GM12874 (cell line): ENCODE measurements around the gene SAMD4B.

Experiments
- CTCF ChIP-seq: IDR thresholded peaks from 2 replicates; pipeline ENCODE4 v1.5.1; 2011; ENCODE audit warnings: low read depth, mild to moderate bottlenecking, control low read depth, low read length, moderate library complexity; ENCODE audit not compliant: insufficient read depth

The SAMD4B gene

GRCh38 chr19:39388657-39389056 lies 46.4 kb downstream of the SAMD4B start:
- no peak for TF ChIP-seq CTCF

- no peak for TF ChIP-seq CTCF
These were observed 47.6 kb downstream of the SAMD4B start for GRCh38 chr19:39389631-39390414.

- no peak for TF ChIP-seq CTCF
These were observed 48.2 kb downstream of the SAMD4B start for GRCh38 chr19:39390451-39390750.

- no peak for TF ChIP-seq CTCF
These were observed 48.7 kb downstream of the SAMD4B start, which contains the start of the genes MED29 and PAF1 for GRCh38 chr19:39390751-39391437. MED29 (plus strand) TSS chr19:39391378; CDS start chr19:39391423, 45 bp downstream. PAF1 (minus strand) TSS chr19:39391106; CDS start chr19:39390864, 242 bp downstream.

GRCh38 chr19:39397360-39398296 lies 55.4 kb downstream of the SAMD4B start:
- TF ChIP-seq CTCF: peak; percentile 98

- no peak for TF ChIP-seq CTCF
These were observed 56.2 kb downstream of the SAMD4B start for GRCh38 chr19:39398297-39398864.
